OCI-LY1 (cell line): ENCODE results near the gene ACKR3.

Experiments
- EZH2 ChIP-seq: fragments of 200-600 bp; sonication (generic), shearing (Covaris generic); IDR thresholded peaks from 2 replicates; pipeline ENCODE4 v1.8.0; 2017; ENCODE audit warnings: borderline replicate concordance, mixed run types, mild to moderate bottlenecking, antibody characterized with exemption, low read length, moderate library complexity, mixed read lengths
- TF ChIP-seq, protein P1 (sequence below): fragments of 200-600 bp; sonication (generic), shearing (Covaris generic); IDR thresholded peaks from 2 replicates; pipeline ENCODE4 v1.5.1; 2017; ENCODE audit warnings: mild to moderate bottlenecking, antibody characterized with exemption, low read length, moderate library complexity, mixed read lengths

DNA sequence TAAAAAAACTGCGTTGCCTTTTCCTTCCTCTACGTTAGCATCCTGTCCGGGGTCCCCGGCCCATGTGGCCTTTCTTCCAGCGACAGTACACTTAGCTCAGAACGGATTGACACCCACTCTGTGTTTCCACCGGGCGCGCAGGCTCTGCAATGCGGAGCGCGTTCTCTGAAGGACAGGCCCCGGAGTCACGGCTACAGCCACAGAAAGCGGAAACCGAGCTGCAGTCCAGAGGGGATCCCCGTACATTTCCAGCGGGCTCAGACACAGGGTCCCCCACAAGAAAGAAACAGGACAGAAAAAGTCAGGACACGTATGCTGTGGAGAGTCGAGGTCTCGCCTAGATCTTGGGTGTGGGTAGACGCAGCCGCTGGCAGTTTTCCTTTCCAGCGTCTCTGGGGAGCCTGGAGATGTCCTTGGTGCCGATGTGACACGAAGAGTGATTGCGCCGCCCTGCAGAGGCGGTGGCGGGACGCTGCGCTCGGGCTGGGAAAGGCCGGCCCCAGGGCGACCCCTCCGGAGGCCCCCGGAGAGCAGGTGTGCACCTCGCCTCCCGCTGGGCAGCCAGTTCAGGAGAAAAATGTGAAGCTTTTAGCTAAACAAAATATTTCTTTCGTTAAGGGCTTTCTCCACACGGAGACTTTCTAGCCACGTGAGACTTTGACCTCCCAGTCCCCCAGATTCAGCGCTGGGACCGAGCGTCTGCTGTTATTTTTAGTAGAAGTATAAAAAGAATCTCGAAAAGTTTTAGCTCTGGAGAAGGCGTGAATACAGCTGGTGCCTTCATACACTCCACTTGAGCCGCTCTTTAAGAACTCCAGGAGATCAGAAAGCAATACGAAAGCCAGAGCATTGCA is 1.3 kb upstream of the ACKR3 start:
- TF ChIP-seq, protein P1, sequence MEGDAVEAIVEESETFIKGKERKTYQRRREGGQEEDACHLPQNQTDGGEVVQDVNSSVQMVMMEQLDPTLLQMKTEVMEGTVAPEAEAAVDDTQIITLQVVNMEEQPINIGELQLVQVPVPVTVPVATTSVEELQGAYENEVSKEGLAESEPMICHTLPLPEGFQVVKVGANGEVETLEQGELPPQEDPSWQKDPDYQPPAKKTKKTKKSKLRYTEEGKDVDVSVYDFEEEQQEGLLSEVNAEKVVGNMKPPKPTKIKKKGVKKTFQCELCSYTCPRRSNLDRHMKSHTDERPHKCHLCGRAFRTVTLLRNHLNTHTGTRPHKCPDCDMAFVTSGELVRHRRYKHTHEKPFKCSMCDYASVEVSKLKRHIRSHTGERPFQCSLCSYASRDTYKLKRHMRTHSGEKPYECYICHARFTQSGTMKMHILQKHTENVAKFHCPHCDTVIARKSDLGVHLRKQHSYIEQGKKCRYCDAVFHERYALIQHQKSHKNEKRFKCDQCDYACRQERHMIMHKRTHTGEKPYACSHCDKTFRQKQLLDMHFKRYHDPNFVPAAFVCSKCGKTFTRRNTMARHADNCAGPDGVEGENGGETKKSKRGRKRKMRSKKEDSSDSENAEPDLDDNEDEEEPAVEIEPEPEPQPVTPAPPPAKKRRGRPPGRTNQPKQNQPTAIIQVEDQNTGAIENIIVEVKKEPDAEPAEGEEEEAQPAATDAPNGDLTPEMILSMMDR = no peak
- TF ChIP-seq EZH2 = no peak
